Fibroblast of lung (primary cell): ENCODE measurements around the gene SESN1. TPM values are rescaled to one million over a fixed set of nuclear protein-coding genes. Genes with fewer than 3 reads are reported as not detected.
"Not testable (repeated sequence)": the region's sequence is repeated elsewhere in the genome, so short reads cannot be mapped to it uniquely, and the experiment has no call there.

ENCODE experiments used
- DNase-seq, 2 donors: peaks; one replicate each; pipeline versions ENCODE4 v3.0.0 to v3.0.0-alpha.2; 2010; ENCODE audit warnings: low read depth in 2 of 2
- H2AFZ ChIP-seq: 2 replicates; pipeline ENCODE4 v1.5.1; 2012; ENCODE audit warnings: low read length, control low read depth, inconsistent platforms
- H3K27ac ChIP-seq: 2 replicates; pipeline ENCODE4 v1.5.1; 2011; ENCODE audit warnings: low read length, control low read depth; ENCODE audit not compliant: insufficient read depth
- H3K27me3 ChIP-seq: 2 replicates; pipeline ENCODE4 v1.5.1; 2011; ENCODE audit warnings: mild to moderate bottlenecking, low read length; ENCODE audit not compliant: control insufficient read depth, insufficient read depth
- H3K36me3 ChIP-seq: 2 replicates; pipeline ENCODE4 v1.5.1; 2011; ENCODE audit warnings: low read length; ENCODE audit not compliant: control insufficient read depth, insufficient read depth
- H3K4me1 ChIP-seq: 2 replicates; pipeline ENCODE4 v1.5.1; 2011; ENCODE audit warnings: low read length; ENCODE audit not compliant: control insufficient read depth, insufficient read depth; ENCODE audit errors: extremely low read depth
- H3K4me2 ChIP-seq: 2 replicates; pipeline ENCODE4 v1.5.1; 2011; ENCODE audit warnings: low read length, control low read depth; ENCODE audit not compliant: insufficient read depth; ENCODE audit errors: extremely low read depth
- H3K4me3 ChIP-seq, 4 experiments: fragments of 200-600 bp in 1 of 4; sonication (generic) in 1 of 4; replicated peaks in 1 of 4; 2 replicates each; pipeline ENCODE4 v1.5.1; 2011 to 2016; ENCODE audit warnings: low read length in 4 of 4, low read depth in 3 of 4, mild to moderate bottlenecking in 3 of 4, control low read depth in 2 of 4, inconsistent platforms in 1 of 4, mixed read lengths in 1 of 4; ENCODE audit not compliant: insufficient read depth in 1 of 4; ENCODE audit errors: control extremely low read depth in 1 of 4
- H3K79me2 ChIP-seq: 2 replicates; pipeline ENCODE4 v1.5.1; 2012; ENCODE audit warnings: mild to moderate bottlenecking, low read length, inconsistent platforms; ENCODE audit not compliant: control insufficient read depth, insufficient read depth
- H3K9ac ChIP-seq: 2 replicates; pipeline ENCODE4 v1.5.1; 2011; ENCODE audit warnings: mild to moderate bottlenecking, low read length, control low read depth; ENCODE audit not compliant: insufficient read depth
- H3K9me3 ChIP-seq: 2 replicates; pipeline ENCODE4 v1.5.1; 2012; ENCODE audit warnings: low read depth, low read length; ENCODE audit not compliant: control insufficient read depth, insufficient read depth
- H4K20me1 ChIP-seq: 2 replicates; pipeline ENCODE4 v1.5.1; 2011; ENCODE audit warnings: low read length; ENCODE audit not compliant: control insufficient read depth, insufficient read depth; ENCODE audit errors: extremely low read depth
- EZH2 ChIP-seq: IDR thresholded peaks from 2 replicates; pipeline ENCODE4 v1.5.1; 2012; ENCODE audit warnings: low read length, control low read depth, mild to moderate bottlenecking; ENCODE audit errors: missing control alignments
- polyA plus RNA-seq, 2 donors: library from polyadenylated mRNA; depleted of rRNA in 1 of 2; stranded (reverse) in 1 of 2; unstranded in 1 of 2; fragments of >200 nt; gene quantifications; 2 replicates each; pipeline ENCODE4 v1.2.1, GENCODE V29; 2011 to 2012; ENCODE audit warnings: missing spikeins in 1 of 2
- total RNA-seq: library from RNA; depleted of rRNA; stranded (reverse); fragments of >200 nt; gene quantifications from 2 replicates; pipeline ENCODE4 v1.2.1, GENCODE V29; 2014
- TF ChIP-seq, protein P1 (sequence below), 2 donors: IDR thresholded peaks in 1 of 2; conservative IDR thresholded peaks in 1 of 2; 1 replicate in 1 of 2; 2 replicates in 1 of 2; pipeline ENCODE4 v1.5.1; 2011 to 2012; ENCODE audit warnings: low read length in 2 of 2, control low read depth in 1 of 2, inconsistent platforms in 1 of 2, low read depth in 1 of 2, mild to moderate bottlenecking in 1 of 2

SESN1 gene
- total and polyA plus RNA-seq, 2 donors (not counting 1 experiment from before 2014, with no cell fraction given), result 16.7 to 34.5 TPM

DNA sequence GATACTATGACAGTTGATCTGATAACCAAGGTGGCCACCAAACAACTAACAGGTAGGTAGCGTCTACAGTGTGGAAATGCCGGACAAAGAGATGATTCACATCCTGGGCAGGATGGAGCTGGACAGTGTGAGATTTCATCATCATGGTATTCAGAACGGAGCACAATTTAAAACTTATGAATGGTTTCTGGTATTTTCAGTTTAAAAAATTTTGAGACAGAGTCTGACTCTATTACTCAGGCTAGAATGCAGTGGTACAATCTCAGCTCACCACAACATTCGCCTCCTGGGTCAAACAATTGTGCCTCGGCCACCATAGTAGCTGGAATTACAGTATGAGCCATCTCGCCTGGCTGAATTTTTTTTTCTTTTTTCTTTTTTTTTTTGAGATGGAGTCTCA is 44.5 kb upstream of the SESN1 start:
- H3K4me3 ChIP-seq, result no peak overlapping the region
- no peak for TF ChIP-seq EZH2
- TF ChIP-seq, protein P1, sequence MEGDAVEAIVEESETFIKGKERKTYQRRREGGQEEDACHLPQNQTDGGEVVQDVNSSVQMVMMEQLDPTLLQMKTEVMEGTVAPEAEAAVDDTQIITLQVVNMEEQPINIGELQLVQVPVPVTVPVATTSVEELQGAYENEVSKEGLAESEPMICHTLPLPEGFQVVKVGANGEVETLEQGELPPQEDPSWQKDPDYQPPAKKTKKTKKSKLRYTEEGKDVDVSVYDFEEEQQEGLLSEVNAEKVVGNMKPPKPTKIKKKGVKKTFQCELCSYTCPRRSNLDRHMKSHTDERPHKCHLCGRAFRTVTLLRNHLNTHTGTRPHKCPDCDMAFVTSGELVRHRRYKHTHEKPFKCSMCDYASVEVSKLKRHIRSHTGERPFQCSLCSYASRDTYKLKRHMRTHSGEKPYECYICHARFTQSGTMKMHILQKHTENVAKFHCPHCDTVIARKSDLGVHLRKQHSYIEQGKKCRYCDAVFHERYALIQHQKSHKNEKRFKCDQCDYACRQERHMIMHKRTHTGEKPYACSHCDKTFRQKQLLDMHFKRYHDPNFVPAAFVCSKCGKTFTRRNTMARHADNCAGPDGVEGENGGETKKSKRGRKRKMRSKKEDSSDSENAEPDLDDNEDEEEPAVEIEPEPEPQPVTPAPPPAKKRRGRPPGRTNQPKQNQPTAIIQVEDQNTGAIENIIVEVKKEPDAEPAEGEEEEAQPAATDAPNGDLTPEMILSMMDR (conservative IDR thresholded peaks at IDR 0.05 in 1 of 2, IDR thresholded peaks at IDR 0.05 in 1 of 2; ENCODE audit: low read depth in 1 of 2, low read length in 2 of 2), result no peak
- H3K27ac ChIP-seq, result no peak overlapping the region
- H3K9ac ChIP-seq, result no peak overlapping the region
- H3K79me2 ChIP-seq, result no peaks in the 10 kb centered on the region
- no peak overlapping the region for H2AFZ ChIP-seq
- no peaks in the 10 kb centered on the region for H3K4me1 ChIP-seq
- peak; percentile 31 to 75 for DNase-seq
- no peak overlapping the region for H3K4me2 ChIP-seq
- no peaks in the 10 kb centered on the region for H3K9me3 ChIP-seq
- H4K20me1 ChIP-seq, result no peaks in the 10 kb centered on the region
- no peaks in the 10 kb centered on the region for H3K27me3 ChIP-seq
- H3K36me3 ChIP-seq, result no peaks in the 10 kb centered on the region

DNA sequence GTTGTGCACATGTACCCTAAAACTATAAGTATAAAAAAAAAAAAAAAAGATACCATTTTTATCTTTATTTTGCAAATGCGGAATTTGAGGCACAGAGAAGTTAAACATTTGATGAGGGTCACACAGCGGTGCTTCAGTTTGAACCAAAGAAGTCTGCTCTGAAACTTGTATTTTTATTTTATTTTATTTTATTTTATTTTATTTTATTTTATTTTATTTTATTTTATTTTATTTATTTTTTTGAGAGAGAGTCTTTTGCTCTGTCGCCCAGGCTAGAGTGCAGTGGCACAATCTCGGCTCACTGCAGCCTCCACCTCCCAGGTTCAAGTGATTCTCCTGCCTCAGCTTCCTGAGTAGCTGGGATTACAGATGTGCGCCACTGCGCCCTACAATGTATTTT is 41.9 kb upstream of the SESN1 start:
- H3K36me3 ChIP-seq, H3K27ac ChIP-seq, H3K4me1 ChIP-seq, H3K9ac ChIP-seq, H4K20me1 ChIP-seq, DNase-seq, H3K4me2 ChIP-seq, H3K27me3 ChIP-seq, H2AFZ ChIP-seq, H3K4me3 ChIP-seq, H3K9me3 ChIP-seq, H3K79me2 ChIP-seq: not testable (repeated sequence)

DNA sequence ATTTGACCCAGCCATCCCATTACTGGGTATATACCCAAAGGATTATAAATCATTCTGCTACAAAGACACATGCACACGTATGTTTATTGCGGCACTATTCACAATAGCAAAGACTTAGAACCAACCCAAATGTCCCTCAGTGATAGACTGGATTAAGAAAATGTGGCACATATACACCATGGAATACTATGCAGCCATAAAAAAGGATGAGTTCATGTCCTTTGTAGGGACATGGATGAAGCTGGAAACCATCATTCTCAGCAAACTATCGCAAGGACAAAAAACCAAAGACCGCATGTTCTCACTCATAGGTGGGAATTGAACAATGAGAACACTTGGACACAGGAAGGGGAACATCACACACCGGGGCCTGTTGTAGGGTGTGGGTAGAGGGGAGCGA is 41.4 kb upstream of the SESN1 start:
- not testable (repeated sequence) for H3K36me3 ChIP-seq, H4K20me1 ChIP-seq, DNase-seq, H3K27me3 ChIP-seq, H2AFZ ChIP-seq, H3K4me1 ChIP-seq, H3K9ac ChIP-seq, H3K4me2 ChIP-seq, H3K27ac ChIP-seq, H3K79me2 ChIP-seq, H3K9me3 ChIP-seq, H3K4me3 ChIP-seq

DNA sequence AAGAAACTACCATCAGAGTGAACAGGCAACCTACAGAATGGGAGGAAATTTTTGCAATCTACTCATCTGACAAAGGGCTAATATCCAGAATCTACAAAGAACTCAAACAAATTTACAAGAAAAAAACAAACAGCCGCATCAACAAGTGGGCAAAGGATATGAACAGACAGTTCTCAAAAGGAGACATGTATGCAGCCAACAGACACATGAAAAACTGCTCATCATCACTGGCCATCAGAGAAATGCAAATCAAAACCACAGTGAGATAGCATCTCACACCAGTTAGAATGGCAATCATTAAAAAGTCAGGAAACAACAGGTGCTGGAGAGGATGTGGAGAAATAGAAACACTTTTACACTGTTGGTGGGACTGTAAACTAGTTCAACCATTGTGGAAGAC is 41.0 kb upstream of the SESN1 start:
- H3K4me3 ChIP-seq, DNase-seq, H3K9me3 ChIP-seq, H3K27me3 ChIP-seq, H3K79me2 ChIP-seq, H3K4me1 ChIP-seq, H3K36me3 ChIP-seq, H4K20me1 ChIP-seq, H2AFZ ChIP-seq, H3K4me2 ChIP-seq, H3K27ac ChIP-seq, H3K9ac ChIP-seq: not testable (repeated sequence)
